K562 (cell line): ENCODE data around the gene TUBB4B. TPM values are rescaled to one million over a fixed set of nuclear protein-coding genes. Genes with fewer than 3 reads are reported as not detected.

Source experiments
- C11orf30 ChIP-seq: fragments of 450-650 bp; IDR thresholded peaks from 2 replicates; pipeline ENCODE4 v1.6.1; 2016; ENCODE audit warnings: low read depth, mild to moderate bottlenecking
- CAMTA2 ChIP-seq: fragments of 250-450 bp; sonication (Bioruptor Pico); conservative IDR thresholded peaks from 2 replicates; pipeline ENCODE4 v1.5.1; 2022
- ELF2 ChIP-seq: fragments of 250-450 bp; sonication (Bioruptor Pico); IDR thresholded peaks from 2 replicates; pipeline ENCODE4 v1.5.0; 2021; ENCODE audit warnings: mild to moderate bottlenecking
- EP300 ChIP-seq: IDR thresholded peaks from 2 replicates; pipeline ENCODE4 v1.6.1; 2012; ENCODE audit warnings: low read length, improper control_type of control experiment
- ESRRB ChIP-seq: fragments of 250-450 bp; sonication (Bioruptor Pico); IDR thresholded peaks from 2 replicates; pipeline ENCODE4 v1.5.0; 2020; ENCODE audit warnings: mild to moderate bottlenecking, moderate library complexity, borderline replicate concordance
- GATA2 ChIP-seq: sonication (generic); formaldehyde crosslinking; IDR thresholded peaks from 2 replicates; pipeline ENCODE4 v1.4.0; 2020; ENCODE audit warnings: mild to moderate bottlenecking, missing genetic modification reagents
- HMG20B ChIP-seq: fragments of 250-450 bp; sonication (Bioruptor Pico); IDR thresholded peaks from 2 replicates; pipeline ENCODE4 v1.5.0; 2021; ENCODE audit warnings: mild to moderate bottlenecking
- KDM5B ChIP-seq: fragments of 200-600 bp; sonication (generic); IDR thresholded peaks from 2 replicates; pipeline ENCODE4 v1.6.1; 2012; ENCODE audit warnings: low read depth, mild to moderate bottlenecking, moderate library complexity, low read length, control low read depth, inconsistent platforms; ENCODE audit not compliant: insufficient replicate concordance
- KHSRP ChIP-seq: fragments of 450-650 bp; IDR thresholded peaks from 2 replicates; pipeline ENCODE4 v1.6.1; 2017
- MAFG ChIP-seq: fragments of 450-650 bp; conservative IDR thresholded peaks from 2 replicates; pipeline ENCODE4 v1.6.1; 2016; ENCODE audit warnings: missing genetic modification characterization, missing compliant biosample characterization
- MBD2 ChIP-seq: sonication (generic); IDR thresholded peaks from 2 replicates; pipeline ENCODE4 v1.6.1; 2016; ENCODE audit warnings: low read depth, borderline replicate concordance
- PURB ChIP-seq: sonication (generic); formaldehyde crosslinking; IDR thresholded peaks from 2 replicates; pipeline ENCODE4 v1.9.0; 2021; ENCODE audit warnings: low read depth, mild to moderate bottlenecking, missing genetic modification reagents
- RAD21 ChIP-seq, 2 experiments: fragments of 250-450 bp in 1 of 2; fragments of 450-650 bp in 1 of 2; sonication (Bioruptor Pico) in 1 of 2; formaldehyde crosslinking in 1 of 2; IDR thresholded peaks in 1 of 2; conservative IDR thresholded peaks in 1 of 2; 2 replicates each; pipeline versions ENCODE4 v1.4.0 to v1.8.0; 2020 to 2022; ENCODE audit warnings: mild to moderate bottlenecking in 2 of 2, moderate library complexity in 1 of 2
- STAT5A ChIP-seq: IDR thresholded peaks from 2 replicates; pipeline ENCODE4 v1.6.1; 2012; ENCODE audit warnings: low read length, inconsistent platforms, borderline replicate concordance
- ZFP30 ChIP-seq: fragments of 250-450 bp; sonication (Bioruptor Pico); IDR thresholded peaks from 2 replicates; pipeline ENCODE4 v1.8.0; 2022; ENCODE audit warnings: moderate library complexity, mild to moderate bottlenecking, inconsistent platforms, borderline replicate concordance
- ZKSCAN3 ChIP-seq: fragments of 250-450 bp; sonication (Bioruptor Pico); IDR thresholded peaks from 2 replicates; pipeline ENCODE4 v1.4.0; 2020
- ZNF347 ChIP-seq: fragments of 450-650 bp; formaldehyde crosslinking; IDR thresholded peaks from 2 replicates; pipeline ENCODE4 v1.4.0; 2020; ENCODE audit warnings: low read depth, mild to moderate bottlenecking, moderate library complexity
- ZNF589 ChIP-seq: fragments of 200-800 bp; sonication (Bioruptor generic); IDR thresholded peaks from 2 replicates; pipeline ENCODE4 v1.6.1; 2016; ENCODE audit warnings: low read depth, missing genetic modification characterization, missing compliant biosample characterization
- ZNF717 ChIP-seq: fragments of 250-450 bp; sonication (Bioruptor Pico); IDR thresholded peaks from 2 replicates; pipeline ENCODE4 v1.5.0; 2021
- ZZZ3 ChIP-seq: fragments of 450-650 bp; IDR thresholded peaks from 2 replicates; pipeline ENCODE4 v1.6.1; 2016; ENCODE audit warnings: antibody characterized with exemption, mild to moderate bottlenecking, moderate library complexity
- polyA plus RNA-seq, 8 experiments: library from polyadenylated mRNA; depleted of rRNA in 4 of 8; stranded (reverse) in 5 of 8; unstranded in 3 of 8; fragments of >200 nt; fragmentation: Nextera tagmentation in 2 of 8; fragmentation: Illumina TruSeq in 1 of 8; extraction: Ambion mirVana in 2 of 8; extraction: Trizol in 1 of 8; gene quantifications; 2 replicates each; pipeline versions ENCODE4 v1.2.1 to v1.2.3, GENCODE V29; 2011 to 2014; ENCODE audit warnings: inconsistent platforms in 1 of 8, missing spikeins in 1 of 8
- total RNA-seq, 7 experiments: library from RNA; depleted of rRNA in 6 of 7; stranded (reverse); fragments of >200 nt in 6 of 7; fragmentation: Illumina TruSeq in 2 of 7; extraction: Trizol in 2 of 7; gene quantifications; 2 replicates each; pipeline versions ENCODE4 v1.2.1 to v1.2.3, GENCODE V29; 2011 to 2021; ENCODE audit warnings: low replicate concordance in 1 of 7
- TF ChIP-seq, protein P1 (sequence below): fragments of 450-650 bp; IDR thresholded peaks from 2 replicates; pipeline ENCODE4 v1.6.1; 2016; ENCODE audit warnings: mild to moderate bottlenecking
- TF ChIP-seq, protein P2 (sequence below): fragments of 200-800 bp; sonication (Bioruptor generic); IDR thresholded peaks from 2 replicates; pipeline ENCODE4 v1.6.1; 2017; ENCODE audit warnings: missing genetic modification characterization, missing compliant biosample characterization
- TF ChIP-seq, protein P3 (sequence below): sonication (generic); formaldehyde crosslinking; IDR thresholded peaks from 2 replicates; pipeline ENCODE4 v1.8.1; 2022; ENCODE audit warnings: missing genetic modification reagents

The TUBB4B gene
- total and polyA plus RNA-seq, 9 of the 15 experiments (the other 6 are each of a cell fraction or from before 2014, with no cell fraction given) = 24.1 to 443 (median 268) TPM

DNA sequence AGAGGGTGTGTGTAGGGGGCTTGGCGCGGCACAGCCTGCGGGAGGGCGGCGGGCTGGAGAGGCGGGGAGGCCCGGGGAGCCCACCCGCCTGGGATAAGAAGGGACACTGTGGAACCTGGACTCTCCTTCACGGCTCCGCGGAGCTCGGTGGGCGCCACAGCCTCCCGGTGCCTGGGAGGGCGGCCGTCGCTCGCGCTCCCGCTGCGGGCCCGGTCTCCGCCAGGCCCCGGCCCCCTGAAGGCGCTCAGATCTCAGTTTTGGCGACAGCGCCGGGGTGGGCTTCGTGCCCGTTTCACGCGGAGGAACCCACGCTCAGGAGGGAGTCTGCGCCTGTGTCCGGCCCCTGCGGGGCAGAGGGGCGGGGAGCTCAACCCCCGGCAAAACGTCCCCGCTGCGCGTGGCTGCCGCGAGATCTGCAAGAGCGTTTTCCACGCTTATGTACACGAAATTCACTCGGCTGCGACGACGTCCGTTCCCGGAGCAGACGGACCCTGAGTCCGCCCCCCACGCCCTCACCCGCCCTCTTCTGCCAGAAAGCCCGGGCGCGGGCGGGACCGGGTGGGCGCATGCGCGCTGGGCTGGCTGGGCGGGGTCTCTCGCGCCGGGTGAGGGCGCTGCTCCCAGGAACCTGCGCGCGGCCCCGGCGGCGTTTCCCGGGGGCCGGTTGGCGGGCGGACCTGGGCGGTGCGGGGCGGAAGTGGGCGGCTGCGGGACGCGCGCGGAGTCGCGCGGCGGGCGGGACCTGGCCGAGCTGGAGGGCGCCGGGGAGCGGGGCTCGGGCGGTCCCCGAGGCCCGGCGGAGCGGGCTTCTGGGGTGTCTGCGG is 13.7 kb downstream of the TUBB4B start, which contains the start of gene NELFB (continued):
- TF ChIP-seq KDM5B = peak; percentile 93
- no peak for TF ChIP-seq ZNF589 (CRISPR knock-in tag)
- no peak for TF ChIP-seq CAMTA2 (CRISPR knock-in tag)
- TF ChIP-seq MAFG (tag) = no peak
- no peak for TF ChIP-seq ZNF347
- no peak for TF ChIP-seq ESRRB (CRISPR knock-in tag)
- TF ChIP-seq ZKSCAN3 = no peak
- no peak for TF ChIP-seq GATA2 (CRISPR knock-in tag)
- TF ChIP-seq ELF2 (CRISPR knock-in tag) = peak; percentile 91; the same call in 1 of the 2 replicates
- TF ChIP-seq C11orf30 = no peak; the same call in 1 of the 2 replicates
- TF ChIP-seq HMG20B (CRISPR knock-in tag) = no peak
- no peak for TF ChIP-seq RAD21 (CRISPR knock-in tag; conservative IDR thresholded peaks at IDR 0.05 in 1 of 2, IDR thresholded peaks at IDR 0.05 in 1 of 2)
- no peak for TF ChIP-seq ZNF717 (CRISPR knock-in tag)
- TF ChIP-seq KHSRP = no peak
- TF ChIP-seq MBD2 = peak; percentile 69; the same call in 1 of the 2 replicates
- TF ChIP-seq, protein P1, sequence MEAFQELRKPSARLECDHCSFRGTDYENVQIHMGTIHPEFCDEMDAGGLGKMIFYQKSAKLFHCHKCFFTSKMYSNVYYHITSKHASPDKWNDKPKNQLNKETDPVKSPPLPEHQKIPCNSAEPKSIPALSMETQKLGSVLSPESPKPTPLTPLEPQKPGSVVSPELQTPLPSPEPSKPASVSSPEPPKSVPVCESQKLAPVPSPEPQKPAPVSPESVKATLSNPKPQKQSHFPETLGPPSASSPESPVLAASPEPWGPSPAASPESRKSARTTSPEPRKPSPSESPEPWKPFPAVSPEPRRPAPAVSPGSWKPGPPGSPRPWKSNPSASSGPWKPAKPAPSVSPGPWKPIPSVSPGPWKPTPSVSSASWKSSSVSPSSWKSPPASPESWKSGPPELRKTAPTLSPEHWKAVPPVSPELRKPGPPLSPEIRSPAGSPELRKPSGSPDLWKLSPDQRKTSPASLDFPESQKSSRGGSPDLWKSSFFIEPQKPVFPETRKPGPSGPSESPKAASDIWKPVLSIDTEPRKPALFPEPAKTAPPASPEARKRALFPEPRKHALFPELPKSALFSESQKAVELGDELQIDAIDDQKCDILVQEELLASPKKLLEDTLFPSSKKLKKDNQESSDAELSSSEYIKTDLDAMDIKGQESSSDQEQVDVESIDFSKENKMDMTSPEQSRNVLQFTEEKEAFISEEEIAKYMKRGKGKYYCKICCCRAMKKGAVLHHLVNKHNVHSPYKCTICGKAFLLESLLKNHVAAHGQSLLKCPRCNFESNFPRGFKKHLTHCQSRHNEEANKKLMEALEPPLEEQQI = no peak
- no peak for TF ChIP-seq EP300
- TF ChIP-seq, protein P2, sequence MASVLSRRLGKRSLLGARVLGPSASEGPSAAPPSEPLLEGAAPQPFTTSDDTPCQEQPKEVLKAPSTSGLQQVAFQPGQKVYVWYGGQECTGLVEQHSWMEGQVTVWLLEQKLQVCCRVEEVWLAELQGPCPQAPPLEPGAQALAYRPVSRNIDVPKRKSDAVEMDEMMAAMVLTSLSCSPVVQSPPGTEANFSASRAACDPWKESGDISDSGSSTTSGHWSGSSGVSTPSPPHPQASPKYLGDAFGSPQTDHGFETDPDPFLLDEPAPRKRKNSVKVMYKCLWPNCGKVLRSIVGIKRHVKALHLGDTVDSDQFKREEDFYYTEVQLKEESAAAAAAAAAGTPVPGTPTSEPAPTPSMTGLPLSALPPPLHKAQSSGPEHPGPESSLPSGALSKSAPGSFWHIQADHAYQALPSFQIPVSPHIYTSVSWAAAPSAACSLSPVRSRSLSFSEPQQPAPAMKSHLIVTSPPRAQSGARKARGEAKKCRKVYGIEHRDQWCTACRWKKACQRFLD = no peak
- TF ChIP-seq ZFP30 = no peak
- no peak for TF ChIP-seq STAT5A
- TF ChIP-seq ZZZ3 = no peak
- TF ChIP-seq, protein P3, sequence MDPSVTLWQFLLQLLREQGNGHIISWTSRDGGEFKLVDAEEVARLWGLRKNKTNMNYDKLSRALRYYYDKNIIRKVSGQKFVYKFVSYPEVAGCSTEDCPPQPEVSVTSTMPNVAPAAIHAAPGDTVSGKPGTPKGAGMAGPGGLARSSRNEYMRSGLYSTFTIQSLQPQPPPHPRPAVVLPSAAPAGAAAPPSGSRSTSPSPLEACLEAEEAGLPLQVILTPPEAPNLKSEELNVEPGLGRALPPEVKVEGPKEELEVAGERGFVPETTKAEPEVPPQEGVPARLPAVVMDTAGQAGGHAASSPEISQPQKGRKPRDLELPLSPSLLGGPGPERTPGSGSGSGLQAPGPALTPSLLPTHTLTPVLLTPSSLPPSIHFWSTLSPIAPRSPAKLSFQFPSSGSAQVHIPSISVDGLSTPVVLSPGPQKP (CRISPR knock-in tag) = no peak
- TF ChIP-seq PURB (CRISPR knock-in tag) = no peak
